Measurements from ENCODE around the gene AARS1. TPM values are rescaled to one million over a fixed set of nuclear protein-coding genes. Genes with fewer than 3 reads are reported as not detected.
"Not testable (repeated sequence)": the region's sequence is repeated elsewhere in the genome, so short reads cannot be mapped to it uniquely, and the experiment has no call there.

The AARS1 gene
- total RNA-seq, 1 experiment from 2014 or later = 314 TPM

GRCh38 chr16:70204010-70204409, 85.3 kb downstream of the AARS1 start:
- H3K9me3 Mint-ChIP-seq (ENCODE audit: unreplicated experiment); H3K27me3 Mint-ChIP-seq (ENCODE audit: insufficient read depth, unreplicated experiment); CTCF ChIA-PET; H3K27ac Mint-ChIP-seq (ENCODE audit: low read depth, unreplicated experiment); H3K4me3 Mint-ChIP-seq (ENCODE audit: unreplicated experiment); H3K4me1 Mint-ChIP-seq (ENCODE audit: insufficient read depth, unreplicated experiment); BruUV-seq (replicated peaks); intact Hi-C loops (cut with micrococcal nuclease); POLR2A ChIA-PET; DNase-seq (ENCODE audit: unreplicated experiment): not testable (repeated sequence)
- H3K36me3 Mint-ChIP-seq (ENCODE audit: insufficient read depth, unreplicated experiment) = peaks cover 23% of the 10 kb centered on the region

- H3K4me3 Mint-ChIP-seq (ENCODE audit: unreplicated experiment); BruUV-seq (replicated peaks); DNase-seq (ENCODE audit: unreplicated experiment); H3K27me3 Mint-ChIP-seq (ENCODE audit: insufficient read depth, unreplicated experiment); H3K4me1 Mint-ChIP-seq (ENCODE audit: insufficient read depth, unreplicated experiment); POLR2A ChIA-PET; intact Hi-C loops (cut with micrococcal nuclease); H3K27ac Mint-ChIP-seq (ENCODE audit: low read depth, unreplicated experiment); H3K9me3 Mint-ChIP-seq (ENCODE audit: unreplicated experiment); CTCF ChIA-PET: not testable (repeated sequence)
- H3K36me3 Mint-ChIP-seq (ENCODE audit: insufficient read depth, unreplicated experiment) = peaks cover 23% of the 10 kb centered on the region
These were observed 85.8 kb downstream of the AARS1 start for GRCh38 chr16:70203508-70203907.

Other genes with a start within 250 kb of the AARS1 start
- gene PDPR, start 175.2 kb downstream of the AARS1 start, total RNA-seq (2022) = 18.8 and 25.6 TPM in 2 replicates
- gene CLEC18C, start 115.7 kb downstream of the AARS1 start, total RNA-seq (2022) = 0.21 and 0.32 TPM in 2 replicates
- gene EXOSC6, start 37.6 kb downstream of the AARS1 start, total RNA-seq (2022) = 49.8 and 83.9 TPM in 2 replicates
- gene DDX19B, start 9.7 kb upstream of the AARS1 start, total RNA-seq (2022) = 38.6 and 38.8 TPM in 2 replicates
- 34.7 and 36.5 TPM in 2 replicates for gene DDX19A, start 57.4 kb upstream of the AARS1 start, total RNA-seq (2022)
- gene ST3GAL2, start 149.6 kb upstream of the AARS1 start, total RNA-seq (2022) = 7.7 and 10.3 TPM in 2 replicates
- gene FCSK, start 165.1 kb upstream of the AARS1 start, total RNA-seq (2022) = 13.7 and 19.0 TPM in 2 replicates
- gene COG4, start 234.0 kb upstream of the AARS1 start, total RNA-seq (2022) = 62.2 and 64.9 TPM in 2 replicates
- 309 and 318 TPM in 2 replicates for gene SF3B3, start 234.3 kb upstream of the AARS1 start, total RNA-seq (2022)

Data from MCF 10A (cell line).